GM12891 (cell line): ENCODE results near the gene ZNF469.

ENCODE experiments used
- POLR2A ChIP-seq: IDR thresholded peaks from 2 replicates; pipeline ENCODE4 v1.6.1; 2011; ENCODE audit warnings: low read depth, low read length, control low read depth
- POLR2AphosphoS5 ChIP-seq: IDR thresholded peaks from 2 replicates; pipeline ENCODE4 v1.6.1; 2011; ENCODE audit warnings: low read depth, low read length, control low read depth
- POU2F2 ChIP-seq: IDR thresholded peaks from 2 replicates; pipeline ENCODE4 v1.6.1; 2011; ENCODE audit warnings: low read depth, mild to moderate bottlenecking, control low read depth, low read length, moderate library complexity
- SPI1 ChIP-seq: IDR thresholded peaks from 2 replicates; pipeline ENCODE4 v1.6.1; 2011; ENCODE audit warnings: low read depth, low read length, control low read depth
- TAF1 ChIP-seq: IDR thresholded peaks from 2 replicates; pipeline ENCODE4 v1.6.1; 2011; ENCODE audit warnings: low read depth, low read length, control low read depth

GRCh38 chr16:88421301-88421700, 38.5 kb downstream of the ZNF469 start:
- TF ChIP-seq POLR2A (no peak), POLR2AphosphoS5 (no peak), TAF1 (no peak), SPI1 (no peak), POU2F2 (no peak)
